Stimulated activated naive B cell treated with anti-CD40 and anti-IgM and Interleukin-4, amounts not matched to agents 10 μg/mL and 1 μg/mL and 100 μg/mL, for 72 hours (primary cell): ENCODE data around the gene RNF150.
"Not testable (repeated sequence)": the region's sequence is repeated elsewhere in the genome, so short reads cannot be mapped to it uniquely, and the experiment has no call there.

Experiments used
- ATAC-seq, 2 donors: fragments of 150-1000 bp; cut with Tn5 transposase; replicated peaks; 2 replicates each; pipeline ENCODE4 v1.10.0; 2021; ENCODE audit warnings: moderate library complexity in 1 of 2
- DNase-seq: peaks from one replicate; pipeline ENCODE4 v3.0.0; 2021
- H3K27ac Mint-ChIP-seq: one replicate; pipeline ENCODE4 v1.8.0; 2022; ENCODE audit warnings: mild to moderate bottlenecking, mixed read lengths
- H3K27me3 Mint-ChIP-seq, 2 donors: one replicate each; pipeline ENCODE4 v1.8.0; 2022; ENCODE audit warnings: mixed read lengths in 2 of 2
- H3K36me3 Mint-ChIP-seq, 2 donors: one replicate each; pipeline ENCODE4 v1.8.0; 2022; ENCODE audit warnings: mixed read lengths in 2 of 2, mild to moderate bottlenecking in 1 of 2
- H3K4me1 Mint-ChIP-seq, 2 donors: one replicate each; pipeline ENCODE4 v1.8.0; 2022; ENCODE audit warnings: mixed read lengths in 2 of 2, mild to moderate bottlenecking in 1 of 2
- H3K4me3 Mint-ChIP-seq, 2 donors: one replicate each; pipeline ENCODE4 v1.8.0; 2022; ENCODE audit warnings: mild to moderate bottlenecking in 2 of 2, mixed read lengths in 2 of 2, moderate library complexity in 1 of 2
- H3K9me3 Mint-ChIP-seq, 2 donors: one replicate each; pipeline ENCODE4 v1.8.0; 2022; ENCODE audit warnings: mixed read lengths in 2 of 2, mild to moderate bottlenecking in 1 of 2

Gene RNF150

DNA sequence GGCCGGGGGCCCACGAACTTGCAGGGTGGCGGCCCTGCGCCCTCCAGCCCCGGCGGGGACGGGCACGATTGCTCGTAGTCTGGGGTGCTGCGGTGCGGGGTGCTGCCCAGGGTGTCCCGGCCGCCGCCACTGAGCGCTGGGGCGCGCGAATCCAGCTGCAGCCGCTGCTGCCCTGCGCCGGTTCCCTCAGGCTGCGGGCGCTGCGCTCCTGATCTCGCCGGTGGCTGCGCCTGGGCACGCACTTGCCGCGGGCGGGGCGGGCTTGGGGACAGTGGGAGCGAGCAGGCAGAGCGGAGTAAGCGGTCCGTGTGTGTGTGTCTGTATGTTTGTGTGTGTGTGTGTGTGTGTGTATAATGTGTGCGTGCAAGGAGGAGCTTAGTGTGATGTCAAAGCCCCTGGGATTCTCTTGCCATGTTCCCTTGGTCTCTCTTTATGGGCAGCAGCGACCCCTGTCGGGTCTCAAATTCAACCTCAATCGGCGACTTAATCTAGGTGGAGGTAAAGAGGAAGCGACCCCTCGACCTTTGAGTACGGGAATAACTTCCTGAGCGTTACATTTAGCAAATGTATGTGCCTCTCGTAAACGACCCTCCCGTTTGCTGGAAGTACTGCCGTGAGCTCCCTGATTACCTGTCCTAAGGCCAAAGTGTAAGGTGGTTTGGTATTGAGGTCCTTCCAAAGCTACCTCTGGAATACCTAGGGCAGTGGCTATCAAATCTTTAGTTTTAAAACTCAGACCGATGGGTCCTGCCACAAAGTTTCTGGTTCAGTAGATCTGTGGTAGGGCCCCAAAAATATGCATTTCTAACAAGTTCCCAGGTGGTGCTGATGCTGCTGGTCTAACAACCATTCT, at the start of gene RNF150:
Gene RNF150 (minus strand): TSS at position 324 of the 853 bp plus-strand sequence.
- H3K27me3 Mint-ChIP-seq = peaks cover 64 to 74% of the 10 kb centered on the region in 2 donors
- peak within 1 kb of the TSS; percentile 90 to 94 for H3K4me3 Mint-ChIP-seq
- no peaks in the 10 kb centered on the region for H3K36me3 Mint-ChIP-seq
- H3K27ac Mint-ChIP-seq = peak within 1 kb of the TSS; percentile 74
- peaks cover 7 to 21% of the 10 kb centered on the region in 2 donors for H3K4me1 Mint-ChIP-seq
- ATAC-seq (peak; percentile 86 to 90), DNase-seq (peak; percentile 71)
- H3K9me3 Mint-ChIP-seq = no peaks in the 10 kb centered on the region

DNA sequence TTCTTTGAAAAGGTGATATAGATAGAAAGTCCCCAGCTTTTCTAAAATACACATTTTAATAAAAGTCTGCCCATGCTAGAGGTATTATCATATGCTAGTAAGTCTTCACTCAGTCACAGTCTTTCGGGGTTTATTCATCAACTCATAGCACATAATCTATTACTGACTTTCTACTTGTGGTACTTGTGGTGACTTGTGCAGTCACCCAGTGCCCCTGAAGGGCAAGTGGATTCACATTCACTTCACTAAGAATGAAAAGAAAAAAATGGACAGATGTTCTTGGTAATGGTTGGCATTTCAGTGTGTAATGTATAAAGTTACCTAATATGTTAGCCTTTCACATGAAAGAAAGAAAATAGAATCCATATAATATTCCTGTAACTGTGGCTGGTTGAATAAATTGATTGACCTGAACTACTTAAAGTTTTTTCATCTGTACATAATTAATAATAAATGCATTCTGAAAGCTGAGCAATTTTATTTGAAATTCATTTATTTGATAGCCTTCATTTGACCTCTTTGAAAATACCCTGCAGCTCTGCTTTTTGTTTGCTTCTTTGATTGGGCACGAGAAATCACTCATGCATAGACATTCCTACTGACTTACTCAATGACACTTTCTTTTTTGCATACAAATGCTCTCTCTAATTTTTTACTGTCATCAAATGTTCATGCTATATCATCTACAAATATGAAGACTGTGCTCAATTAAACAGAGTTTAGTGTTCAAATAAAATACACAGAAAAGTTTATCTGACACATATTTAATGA, 47.9 kb upstream of the RNF150 start:
- H3K36me3 Mint-ChIP-seq = no peaks in the 10 kb centered on the region
- H3K27me3 Mint-ChIP-seq = peaks cover 5 to 19% of the 10 kb centered on the region in 2 donors

DNA sequence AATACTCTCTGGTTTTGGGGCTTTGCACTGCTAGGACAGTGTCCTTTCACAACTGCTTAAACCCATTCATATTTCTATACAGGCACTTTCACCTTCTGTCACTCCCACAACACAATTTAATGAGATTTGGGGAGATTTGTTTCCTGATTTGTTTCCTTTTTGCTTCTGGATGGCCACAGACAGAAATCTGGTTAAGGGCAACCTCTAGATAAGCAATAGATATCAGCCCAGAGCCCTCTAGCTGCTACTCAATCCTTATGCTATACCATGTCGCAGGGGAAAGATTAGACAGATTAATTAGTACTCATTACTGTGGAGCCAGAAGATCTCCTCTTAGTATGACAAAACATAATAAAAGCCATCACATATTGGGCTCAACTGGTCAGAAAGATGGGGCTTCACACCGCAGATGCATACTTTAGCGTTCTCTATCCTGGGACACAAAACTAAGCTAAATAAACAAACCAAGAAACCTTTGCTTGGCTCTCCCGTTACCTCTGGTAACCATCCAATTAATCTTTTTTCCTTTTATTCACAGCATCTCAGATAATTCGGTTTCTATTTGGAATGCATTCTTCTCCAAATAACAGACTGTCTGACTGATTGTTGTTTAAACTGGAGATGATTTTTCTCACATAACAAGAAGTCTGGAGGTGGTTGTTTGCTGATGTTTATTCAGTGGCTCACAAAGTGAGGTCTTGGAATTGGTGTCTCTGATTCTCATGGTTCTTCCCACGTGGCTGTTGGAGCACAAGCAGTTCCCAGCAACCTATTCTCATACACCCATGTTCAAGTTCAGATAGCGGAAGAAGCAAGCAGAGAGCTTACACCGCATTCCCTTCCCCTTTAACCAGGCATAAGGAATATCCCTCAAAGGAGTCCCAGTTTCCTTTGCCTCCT, 46.5 kb upstream of the RNF150 start:
- H3K9me3 Mint-ChIP-seq = peaks cover 0 to 2% of the 10 kb centered on the region in 2 donors
- peaks cover 5 to 18% of the 10 kb centered on the region in 2 donors for H3K27me3 Mint-ChIP-seq
- ATAC-seq (no peak), DNase-seq (no peak)
- H3K4me3 Mint-ChIP-seq = no peak overlapping the region
- no peaks in the 10 kb centered on the region for H3K36me3 Mint-ChIP-seq
- peaks cover 0 to under 1% of the 10 kb centered on the region in 2 donors for H3K4me1 Mint-ChIP-seq
- no peak overlapping the region for H3K27ac Mint-ChIP-seq

More for the DNA sequence above, 47.9 kb upstream of the RNF150 start:
- DNase-seq (no peak), ATAC-seq (peak in 1 of 2 donors; percentile 42)
- Mint-ChIP-seq H3K4me3 (no peak overlapping the region), H3K27ac (no peak overlapping the region), H3K9me3 (peaks cover 0 to 2% of the 10 kb centered on the region in 2 donors), H3K4me1 (no peaks in the 10 kb centered on the region)

DNA sequence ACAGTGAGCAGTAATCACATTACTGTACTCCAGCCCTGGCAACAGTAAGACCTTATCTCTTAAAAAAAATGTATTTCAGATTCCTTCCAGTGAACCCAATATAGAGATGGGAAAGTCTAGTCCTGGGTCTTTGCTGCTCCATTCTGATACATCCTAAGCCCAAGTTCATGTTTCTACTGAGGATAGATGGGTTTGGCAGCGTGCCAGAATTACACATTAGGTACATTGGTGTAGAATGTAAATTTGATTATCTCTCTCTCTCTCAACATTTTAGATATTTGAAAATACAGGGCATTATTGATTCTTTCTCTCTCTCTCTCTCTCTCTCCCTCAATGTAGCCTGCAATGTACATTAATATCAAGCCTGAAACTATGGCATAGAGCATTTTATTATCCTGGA, 43.9 kb upstream of the RNF150 start:
- H3K27ac Mint-ChIP-seq = no peak overlapping the region
- H3K9me3 Mint-ChIP-seq = no peaks in the 10 kb centered on the region
- DNase-seq = no peak
- no peaks in the 10 kb centered on the region for H3K36me3 Mint-ChIP-seq
- peaks cover 0 to 8% of the 10 kb centered on the region in 2 donors for H3K4me1 Mint-ChIP-seq
- ATAC-seq = no peak
- H3K27me3 Mint-ChIP-seq = peaks cover 5 to 11% of the 10 kb centered on the region in 2 donors
- no peak overlapping the region for H3K4me3 Mint-ChIP-seq

DNA sequence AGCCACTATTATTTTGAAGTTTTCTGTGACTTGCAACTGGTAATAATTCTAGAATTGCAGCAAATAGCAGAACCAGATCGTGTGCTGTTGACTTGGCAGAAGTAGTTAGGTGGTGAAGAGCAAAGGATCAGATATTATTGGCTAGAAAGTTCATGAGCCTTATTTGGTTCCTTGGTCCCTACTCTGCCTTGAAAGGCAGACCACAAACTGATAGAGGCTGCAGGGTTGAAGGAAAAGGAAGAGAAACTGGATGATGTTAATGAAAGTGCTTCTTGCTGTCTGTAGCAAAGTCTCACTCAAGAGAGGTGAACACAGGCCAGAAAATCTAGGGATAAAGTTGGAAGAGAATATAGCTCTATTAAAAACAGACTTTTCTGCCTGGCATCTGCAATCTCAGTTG, 41.2 kb upstream of the RNF150 start:
- H3K36me3 Mint-ChIP-seq = no peaks in the 10 kb centered on the region
- H3K4me1 Mint-ChIP-seq = peaks cover 0 to 8% of the 10 kb centered on the region in 2 donors
- no peak overlapping the region for H3K27ac Mint-ChIP-seq
- DNase-seq = no peak
- peaks cover 0 to 2% of the 10 kb centered on the region in 2 donors for H3K9me3 Mint-ChIP-seq
- peaks cover 5% of the 10 kb centered on the region in 2 donors for H3K27me3 Mint-ChIP-seq
- H3K4me3 Mint-ChIP-seq = no peak overlapping the region
- peak; percentile 59 to 60 for ATAC-seq

DNA sequence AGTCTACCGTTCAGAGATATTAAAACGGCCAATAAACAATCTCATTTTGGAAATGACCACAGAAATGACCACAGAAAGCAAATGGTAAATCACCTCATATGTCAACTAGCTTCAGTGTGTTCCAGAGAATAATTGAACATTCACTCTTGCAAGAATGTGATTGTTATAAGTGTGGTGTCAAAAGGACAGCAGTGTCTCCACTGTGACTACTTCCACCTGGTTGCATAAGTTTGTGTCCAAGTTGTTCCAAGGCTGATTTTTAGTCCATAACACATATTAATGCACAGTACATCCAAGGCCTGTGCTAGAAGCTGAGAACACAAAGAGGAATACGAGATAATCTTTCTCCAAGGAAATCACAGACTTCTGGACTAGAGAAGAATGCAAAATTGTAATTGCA, 37.4 kb upstream of the RNF150 start:
- no peak for ATAC-seq
- Mint-ChIP-seq H3K27ac (no peak overlapping the region), H3K36me3 (no peaks in the 10 kb centered on the region), H3K4me1 (peaks cover 0 to 8% of the 10 kb centered on the region in 2 donors), H3K4me3 (no peak overlapping the region), H3K27me3 (no peaks in the 10 kb centered on the region), H3K9me3 (peaks cover 3 to 13% of the 10 kb centered on the region in 2 donors)
- DNase-seq = no peak

DNA sequence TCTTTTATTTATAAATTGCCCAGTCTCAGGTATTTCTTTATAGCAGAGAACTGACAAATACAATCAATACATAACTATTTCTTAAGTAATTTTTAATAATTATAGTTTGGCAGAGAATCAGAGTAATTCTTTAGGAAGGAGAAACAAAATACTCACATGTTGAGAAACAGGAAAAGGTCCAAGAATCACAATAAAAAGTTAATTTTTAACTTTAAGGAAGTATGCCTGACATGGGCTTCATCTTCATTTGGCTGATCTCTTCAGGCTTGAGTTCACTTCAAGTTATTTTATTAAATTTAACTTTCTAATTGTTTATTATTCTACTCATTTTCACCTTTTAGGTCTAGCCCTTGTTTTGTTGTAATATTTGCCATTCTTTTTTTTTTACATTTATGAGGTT, 36.1 kb upstream of the RNF150 start:
- peaks cover 3 to 13% of the 10 kb centered on the region in 2 donors for H3K9me3 Mint-ChIP-seq
- H3K36me3 Mint-ChIP-seq = no peaks in the 10 kb centered on the region
- H3K4me3 Mint-ChIP-seq = no peak overlapping the region
- peaks cover 0 to 5% of the 10 kb centered on the region in 2 donors for H3K4me1 Mint-ChIP-seq
- H3K27ac Mint-ChIP-seq = no peak overlapping the region
- peaks cover 4 to 5% of the 10 kb centered on the region in 2 donors for H3K27me3 Mint-ChIP-seq
- no peak for DNase-seq
- no peak for ATAC-seq

DNA sequence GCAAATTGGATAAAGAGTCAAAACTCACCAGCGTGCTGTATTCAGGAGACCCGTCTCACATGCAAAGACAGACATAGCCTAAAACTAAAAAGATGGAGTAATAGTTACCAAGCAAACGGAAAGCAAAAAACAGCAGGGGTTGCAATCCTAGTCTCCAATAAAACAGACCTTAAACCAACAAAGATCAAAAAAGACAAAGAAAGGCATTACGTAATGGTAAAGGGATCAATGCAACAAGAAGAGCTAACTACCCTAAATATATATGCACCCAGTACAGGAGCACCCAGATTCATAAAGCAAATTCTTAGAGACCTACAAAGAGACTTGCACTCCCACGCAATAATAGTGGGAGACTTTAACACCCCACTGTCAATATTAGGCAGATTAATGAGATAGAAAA, 31.7 kb upstream of the RNF150 start:
- not testable (repeated sequence) for H3K36me3 Mint-ChIP-seq, H3K4me3 Mint-ChIP-seq, ATAC-seq, H3K27ac Mint-ChIP-seq, DNase-seq, H3K4me1 Mint-ChIP-seq
- Mint-ChIP-seq H3K27me3 (peaks cover 12 to 15% of the 10 kb centered on the region in 2 donors), H3K9me3 (peaks cover 3 to 13% of the 10 kb centered on the region in 2 donors)

DNA sequence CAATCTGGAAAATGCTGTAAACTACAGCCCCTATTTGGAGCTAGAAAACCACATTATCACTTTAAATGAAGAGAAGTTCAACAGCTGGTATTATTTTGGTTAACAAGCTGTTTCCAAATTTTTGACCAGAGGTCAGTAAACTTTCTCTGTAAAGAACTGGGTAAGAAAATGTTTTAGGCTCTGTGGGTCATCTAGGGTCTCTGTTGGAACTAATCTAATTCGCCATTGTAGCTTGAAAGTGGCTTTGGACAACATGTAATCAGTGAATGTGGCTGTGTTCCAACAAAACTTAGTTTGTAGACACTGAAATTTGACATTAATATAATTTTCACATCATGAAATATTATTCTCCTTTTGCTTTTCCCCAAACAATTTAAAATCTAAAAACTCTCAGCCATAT, 25.8 kb upstream of the RNF150 start:
- Mint-ChIP-seq H3K9me3 (no peaks in the 10 kb centered on the region), H3K27ac (no peak overlapping the region), H3K27me3 (peaks cover 17 to 21% of the 10 kb centered on the region in 2 donors), H3K4me1 (no peaks in the 10 kb centered on the region), H3K4me3 (no peak overlapping the region), H3K36me3 (no peaks in the 10 kb centered on the region)
- DNase-seq (no peak), ATAC-seq (no peak)

DNA sequence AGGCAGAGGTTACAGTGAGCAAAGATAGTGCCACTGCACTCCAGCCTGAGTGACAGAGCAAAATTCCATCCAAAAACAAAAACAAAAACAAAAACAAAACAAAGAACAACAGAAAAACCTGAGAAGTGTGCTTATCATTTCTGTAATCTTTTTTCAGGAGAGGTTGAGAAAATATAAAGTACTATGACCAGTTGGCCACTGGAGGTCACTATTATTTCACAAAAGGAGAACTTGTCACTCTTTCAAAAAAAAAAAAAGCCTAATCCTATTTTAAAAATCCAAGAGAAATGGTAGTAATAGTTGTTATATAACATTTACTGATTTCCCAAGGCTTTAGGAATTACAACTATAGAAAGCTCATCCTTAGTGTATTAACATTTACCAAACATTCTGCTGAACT, 24.9 kb upstream of the RNF150 start:
- peaks cover 13 to 16% of the 10 kb centered on the region in 2 donors for H3K27me3 Mint-ChIP-seq
- no peak overlapping the region for H3K4me3 Mint-ChIP-seq
- DNase-seq = no peak

DNA sequence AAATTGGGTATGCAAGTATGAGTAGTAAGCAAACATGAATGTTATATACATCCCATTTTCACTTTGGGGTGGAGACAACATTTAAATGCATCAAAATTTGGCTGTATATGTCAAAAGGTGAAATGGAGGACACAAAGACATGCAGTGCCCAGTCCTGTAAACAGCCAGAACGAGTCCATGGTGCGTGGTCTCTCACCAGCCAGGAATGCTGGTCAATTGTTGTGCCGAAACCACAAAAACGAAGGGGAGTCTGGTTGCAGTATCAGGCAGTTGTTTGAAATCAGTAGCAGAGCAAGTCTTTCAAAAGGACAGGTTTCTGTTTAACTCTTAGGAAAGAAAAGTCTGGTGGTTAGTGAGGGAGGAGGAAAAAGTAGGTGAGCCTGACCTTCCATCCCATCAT, 22.3 kb upstream of the RNF150 start:
- ATAC-seq = no peak
- no peaks in the 10 kb centered on the region for H3K36me3 Mint-ChIP-seq
- H3K4me1 Mint-ChIP-seq = no peaks in the 10 kb centered on the region
- H3K4me3 Mint-ChIP-seq = no peak overlapping the region
- H3K27me3 Mint-ChIP-seq = peaks cover 13 to 19% of the 10 kb centered on the region in 2 donors
- no peaks in the 10 kb centered on the region for H3K9me3 Mint-ChIP-seq
- DNase-seq = no peak
- H3K27ac Mint-ChIP-seq = no peak overlapping the region

More for the DNA sequence above, 24.9 kb upstream of the RNF150 start:
- no peak for ATAC-seq
- H3K9me3 Mint-ChIP-seq = no peaks in the 10 kb centered on the region
- H3K36me3 Mint-ChIP-seq = no peaks in the 10 kb centered on the region
- no peaks in the 10 kb centered on the region for H3K4me1 Mint-ChIP-seq
- H3K27ac Mint-ChIP-seq = no peak overlapping the region

DNA sequence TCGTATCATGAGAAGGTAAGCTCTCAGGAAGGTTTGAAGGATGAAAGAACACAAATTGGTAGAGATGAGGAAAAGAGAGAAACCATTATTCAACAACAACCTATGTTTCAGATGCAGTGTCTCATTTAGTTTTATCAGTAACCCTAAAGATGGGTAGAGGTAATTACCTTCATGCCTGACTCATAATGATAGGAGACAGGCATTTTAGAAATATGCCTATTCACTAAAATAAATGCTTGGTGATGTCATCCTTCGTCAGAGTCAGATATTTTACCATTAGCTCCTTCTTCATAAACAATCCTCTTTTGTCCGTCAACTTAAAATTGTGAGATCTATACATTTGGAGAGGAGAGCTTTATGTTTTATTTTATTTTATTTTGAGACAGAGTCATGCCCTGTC, 21.5 kb upstream of the RNF150 start:
- ATAC-seq = no peak
- H3K27ac Mint-ChIP-seq = no peak overlapping the region
- H3K4me1 Mint-ChIP-seq = no peaks in the 10 kb centered on the region
- H3K9me3 Mint-ChIP-seq = no peaks in the 10 kb centered on the region
- H3K4me3 Mint-ChIP-seq = no peak overlapping the region
- H3K27me3 Mint-ChIP-seq = peaks cover 13 to 19% of the 10 kb centered on the region in 2 donors
- no peak for DNase-seq
- H3K36me3 Mint-ChIP-seq = no peaks in the 10 kb centered on the region

DNA sequence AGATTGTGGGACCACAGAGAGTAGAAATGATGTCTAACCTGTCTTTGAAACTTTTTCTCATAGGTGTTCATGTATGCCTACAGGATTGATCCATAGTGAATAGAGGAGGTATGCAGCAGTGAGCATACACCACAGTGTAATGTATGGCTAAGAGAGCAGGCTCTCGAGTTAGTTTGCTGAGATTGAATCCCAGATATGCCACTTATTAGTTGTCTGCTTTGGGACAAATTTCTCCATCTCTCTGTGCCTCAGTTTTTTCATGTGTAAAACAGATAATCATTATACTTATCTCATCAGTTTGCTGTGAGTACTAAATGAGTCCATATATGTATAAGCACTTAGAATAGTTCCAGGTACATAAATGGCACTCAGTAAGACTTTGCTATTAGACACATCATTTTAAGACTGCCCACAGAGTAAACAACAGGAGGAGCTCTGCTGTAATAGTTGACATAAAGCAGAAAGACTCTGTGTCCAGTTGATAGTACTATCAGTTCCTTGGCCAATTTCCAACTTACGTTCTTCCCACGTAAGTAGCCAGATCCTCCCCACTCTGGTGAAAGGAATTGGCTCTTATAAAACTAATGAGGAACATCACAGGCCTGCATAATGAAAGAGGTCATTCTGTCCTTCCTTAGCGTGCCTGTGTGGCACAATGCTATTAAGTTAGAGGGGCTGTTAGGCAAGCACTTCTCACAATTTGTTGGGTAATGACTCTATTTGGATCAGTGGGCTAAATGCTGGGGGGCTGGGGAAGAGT, 20.7 kb upstream of the RNF150 start:
- peaks cover 13 to 19% of the 10 kb centered on the region in 2 donors for H3K27me3 Mint-ChIP-seq
- ATAC-seq (no peak), DNase-seq (no peak)
- no peaks in the 10 kb centered on the region for H3K4me1 Mint-ChIP-seq
- no peak overlapping the region for H3K27ac Mint-ChIP-seq
- H3K4me3 Mint-ChIP-seq = no peak overlapping the region
- no peaks in the 10 kb centered on the region for H3K36me3 Mint-ChIP-seq
- no peaks in the 10 kb centered on the region for H3K9me3 Mint-ChIP-seq
